Liver (tissue), 9 donors: ENCODE results near the gene SPAG17. TPM values are rescaled to one million over a fixed set of nuclear protein-coding genes. Genes with fewer than 3 reads are reported as not detected.

ENCODE experiments used
- DNase-seq: peaks from one replicate; pipeline ENCODE4 v3.0.0-alpha.2; 2017; ENCODE audit warnings: low spot score
- H3K27ac ChIP-seq, 2 donors: one replicate each; pipeline ENCODE4 v1.7.0; 2013; ENCODE audit warnings: inconsistent platforms in 2 of 2, low read length in 2 of 2, control low read depth in 1 of 2, low read depth in 1 of 2, mild to moderate bottlenecking in 1 of 2
- H3K27me3 ChIP-seq, 4 donors: one replicate each; pipeline versions ENCODE4 v1.6.1 to v1.7.0; 2013; ENCODE audit warnings: low read length in 3 of 4, inconsistent platforms in 1 of 4, mild to moderate bottlenecking in 1 of 4, moderate library complexity in 1 of 4; ENCODE audit not compliant: control insufficient read depth in 4 of 4, insufficient read depth in 4 of 4
- H3K36me3 ChIP-seq, 4 donors: one replicate each; pipeline versions ENCODE4 v1.6.1 to v1.7.0; 2013; ENCODE audit warnings: low read length in 3 of 4, mild to moderate bottlenecking in 3 of 4, low read depth in 1 of 4, moderate library complexity in 1 of 4; ENCODE audit not compliant: control insufficient read depth in 4 of 4, insufficient read depth in 3 of 4
- H3K4me1 ChIP-seq, 4 donors: one replicate each; pipeline versions ENCODE4 v1.6.1 to v1.7.0; 2013; ENCODE audit warnings: low read length in 3 of 4, mild to moderate bottlenecking in 3 of 4, moderate library complexity in 1 of 4; ENCODE audit not compliant: control insufficient read depth in 4 of 4, insufficient read depth in 4 of 4
- H3K4me3 ChIP-seq, 3 donors: one replicate each; pipeline versions ENCODE4 v1.6.1 to v1.7.0; 2013; ENCODE audit warnings: low read length in 3 of 3, control low read depth in 1 of 3, low read depth in 1 of 3, mild to moderate bottlenecking in 1 of 3
- H3K9ac ChIP-seq, 2 donors: one replicate each; pipeline ENCODE4 v1.7.0; 2013; ENCODE audit warnings: low read length in 2 of 2, mild to moderate bottlenecking in 2 of 2, moderate library complexity in 2 of 2, control low read depth in 1 of 2, low read depth in 1 of 2
- H3K9me3 ChIP-seq, 4 donors: one replicate each; pipeline versions ENCODE4 v1.6.1 to v1.7.0; 2013; ENCODE audit warnings: low read length in 3 of 4; ENCODE audit not compliant: control insufficient read depth in 4 of 4
- ATF3 ChIP-seq: IDR thresholded peaks from 2 replicates; pipeline ENCODE4 v1.6.1; 2016; ENCODE audit warnings: antibody characterized with exemption
- CTCF ChIP-seq: fragments of 150-350 bp; IDR thresholded peaks from 2 replicates; pipeline ENCODE4 v1.5.1; 2017; ENCODE audit warnings: improper control_type of control experiment, low read depth, low read length; ENCODE audit not compliant: missing input control
- EGR1 ChIP-seq, 2 donors: IDR thresholded peaks; 2 replicates each; pipeline ENCODE4 v1.6.1; 2016 to 2018; ENCODE audit warnings: antibody characterized with exemption in 2 of 2, low read depth in 2 of 2
- FOXA1 ChIP-seq: IDR thresholded peaks from 2 replicates; pipeline ENCODE4 v1.6.1; 2016; ENCODE audit warnings: antibody characterized with exemption
- HNF4A ChIP-seq, 2 donors: conservative IDR thresholded peaks; 2 replicates each; pipeline ENCODE4 v1.6.1; 2016; ENCODE audit warnings: antibody characterized with exemption in 2 of 2, mild to moderate bottlenecking in 2 of 2
- HNF4G ChIP-seq: IDR thresholded peaks from 2 replicates; pipeline ENCODE4 v1.6.1; 2016; ENCODE audit warnings: antibody characterized with exemption
- JUND ChIP-seq, 2 donors: IDR thresholded peaks; 2 replicates each; pipeline ENCODE4 v1.6.1; 2016; ENCODE audit warnings: antibody characterized with exemption in 2 of 2
- MAX ChIP-seq: IDR thresholded peaks from 2 replicates; pipeline ENCODE4 v1.6.1; 2016; ENCODE audit warnings: antibody characterized with exemption
- NR2F2 ChIP-seq: IDR thresholded peaks from 2 replicates; pipeline ENCODE4 v1.6.1; 2016; ENCODE audit warnings: antibody characterized with exemption
- RAD21 ChIP-seq, 2 donors: IDR thresholded peaks; 2 replicates each; pipeline ENCODE4 v1.6.1; 2016; ENCODE audit warnings: antibody characterized with exemption in 2 of 2, mild to moderate bottlenecking in 2 of 2
- REST ChIP-seq: IDR thresholded peaks from 2 replicates; pipeline ENCODE4 v1.6.1; 2016; ENCODE audit warnings: antibody characterized with exemption, mild to moderate bottlenecking
- RXRA ChIP-seq, 2 donors: IDR thresholded peaks; 2 replicates each; pipeline ENCODE4 v1.6.1; 2017 to 2018; ENCODE audit warnings: antibody characterized with exemption in 2 of 2, mild to moderate bottlenecking in 1 of 2
- SP1 ChIP-seq: IDR thresholded peaks from 2 replicates; pipeline ENCODE4 v1.6.1; 2018; ENCODE audit warnings: antibody characterized with exemption, mild to moderate bottlenecking
- TAF1 ChIP-seq: conservative IDR thresholded peaks from 2 replicates; pipeline ENCODE4 v1.6.1; 2016; ENCODE audit warnings: antibody characterized with exemption, mild to moderate bottlenecking
- YY1 ChIP-seq: IDR thresholded peaks from 2 replicates; pipeline ENCODE4 v1.6.1; 2016; ENCODE audit warnings: antibody characterized with exemption, mild to moderate bottlenecking
- ZBTB33 ChIP-seq: IDR thresholded peaks from 2 replicates; pipeline ENCODE4 v1.6.1; 2016; ENCODE audit warnings: antibody characterized with exemption
- WGBS: extraction: QIAGEN DNeasy Blood & Tissue Kit; methylation state at CpG from one replicate; pipeline ENCODE4 v1.1.7; 2013; 5-methylcytosine and 5-hydroxymethylcytosine counted together
- polyA plus RNA-seq, 2 donors: library from polyadenylated mRNA; stranded (reverse) in 1 of 2; unstranded in 1 of 2; fragments of 200-250 nt in 1 of 2; fragments of >200 nt in 1 of 2; fragmentation: Nextera tagmentation in 1 of 2; extraction: Ambion mirVana in 1 of 2; gene quantifications; one replicate each; pipeline versions ENCODE4 v1.2.1 to v1.2.3, GENCODE V29; 2013 to 2015
- total RNA-seq, 2 donors: library from RNA; depleted of rRNA; stranded (reverse); fragments of >200 nt; gene quantifications; one replicate each; pipeline ENCODE4 v1.2.3, GENCODE V29; 2014
- donor health status: healthy.
- donor health status: healthy.
- donor health status: healthy.
- donor health status: healthy.
- donor health status: healthy.

Gene SPAG17
- total and polyA plus RNA-seq, 4 donors, result 0.17 to 0.75 TPM; not detected in 2

- Histone ChIP-seq H3K4me3 (no peak overlapping the region), H3K9ac (no peak overlapping the region), H3K4me1 (no peaks in the 10 kb centered on the region), H3K27me3 (no peaks in the 10 kb centered on the region), H3K9me3 (no peaks in the 10 kb centered on the region), H3K36me3 (no peaks in the 10 kb centered on the region), H3K27ac (no peak overlapping the region)
- DNase-seq, result no peak
- 79% methylated on average over 6 of the region's 6 CpGs for WGBS
- TF ChIP-seq HNF4A (conservative IDR thresholded peaks at IDR 0.05) (no peak), HNF4G (no peak), ATF3 (no peak), FOXA1 (no peak), CTCF (no peak)
Measured at GRCh38 chr1:118209648-118210047, 24.6 kb upstream of the SPAG17 start.

GRCh38 chr1:118206966-118207365, 21.9 kb upstream of the SPAG17 start:
- no peaks in the 10 kb centered on the region for H3K4me1 ChIP-seq
- H3K9me3 ChIP-seq, result no peaks in the 10 kb centered on the region
- no peak for DNase-seq
- H3K36me3 ChIP-seq, result no peaks in the 10 kb centered on the region
- H3K27ac ChIP-seq, result no peak overlapping the region
- TF ChIP-seq ATF3, result no peak
- TF ChIP-seq RAD21 (IDR thresholded peaks at IDR 0.05), result no peak
- no peak for TF ChIP-seq HNF4A (conservative IDR thresholded peaks at IDR 0.05)
- no peak for TF ChIP-seq TAF1
- no peaks in the 10 kb centered on the region for H3K27me3 ChIP-seq
- no peak overlapping the region for H3K9ac ChIP-seq
- H3K4me3 ChIP-seq, result no peak overlapping the region

GRCh38 chr1:118204648-118205047, 19.6 kb upstream of the SPAG17 start:
- Histone ChIP-seq H3K4me1 (no peaks in the 10 kb centered on the region), H3K9ac (no peak overlapping the region), H3K36me3 (no peaks in the 10 kb centered on the region), H3K27ac (no peak overlapping the region), H3K4me3 (no peak overlapping the region), H3K27me3 (no peaks in the 10 kb centered on the region), H3K9me3 (no peaks in the 10 kb centered on the region)
- no peak for DNase-seq
- no peak for TF ChIP-seq YY1
- no peak for TF ChIP-seq RAD21 (IDR thresholded peaks at IDR 0.05)

- DNase-seq, result no peak
- H3K27me3 ChIP-seq, result no peaks in the 10 kb centered on the region
- H3K4me3 ChIP-seq, result no peak overlapping the region
- H3K9ac ChIP-seq, result no peak overlapping the region
- 74% methylated on average over 3 of the region's 3 CpGs for WGBS
- H3K36me3 ChIP-seq, result no peaks in the 10 kb centered on the region
- no peak overlapping the region for H3K27ac ChIP-seq
- no peaks in the 10 kb centered on the region for H3K4me1 ChIP-seq
- TF ChIP-seq MAX (no peak), JUND (IDR thresholded peaks at IDR 0.05) (no peak), NR2F2 (no peak), YY1 (no peak), REST (no peak), ZBTB33 (no peak), EGR1 (IDR thresholded peaks at IDR 0.05; ENCODE audit: low read depth in 2 of 2) (no peak), SP1 (no peak), ATF3 (no peak), FOXA1 (no peak), RXRA (IDR thresholded peaks at IDR 0.05) (no peak), TAF1 (no peak)
- H3K9me3 ChIP-seq, result no peaks in the 10 kb centered on the region
Measured at GRCh38 chr1:118204105-118204504, 19.1 kb upstream of the SPAG17 start.
